ENCODE measurements around the gene ARL14EP.
A peak's percentile ranks its signal among the peaks of the same experiment; 100 is the strongest.

The ARL14EP gene

DNA sequence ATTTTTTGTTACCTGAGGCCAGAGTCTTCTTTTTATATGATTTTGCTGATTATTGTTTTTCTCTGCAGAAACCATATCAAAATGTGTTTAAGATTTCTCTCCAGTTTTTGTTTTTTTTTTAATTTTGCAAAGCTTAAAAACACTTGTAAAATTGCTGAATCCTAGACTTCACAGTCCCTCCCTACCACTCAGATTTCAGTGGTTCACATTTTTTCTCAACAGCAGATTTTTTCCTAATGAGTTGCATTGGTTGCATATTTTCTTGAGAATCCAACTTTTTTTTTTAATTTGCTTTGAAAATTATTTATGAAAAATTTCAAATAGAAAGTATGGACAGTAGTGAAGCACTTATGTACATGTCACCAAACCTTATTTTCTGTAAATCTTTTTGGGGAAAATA, 5.8 kb downstream of the ARL14EP start:
- DNase-seq (ENCODE audit: low spot score), result no peak

DNA sequence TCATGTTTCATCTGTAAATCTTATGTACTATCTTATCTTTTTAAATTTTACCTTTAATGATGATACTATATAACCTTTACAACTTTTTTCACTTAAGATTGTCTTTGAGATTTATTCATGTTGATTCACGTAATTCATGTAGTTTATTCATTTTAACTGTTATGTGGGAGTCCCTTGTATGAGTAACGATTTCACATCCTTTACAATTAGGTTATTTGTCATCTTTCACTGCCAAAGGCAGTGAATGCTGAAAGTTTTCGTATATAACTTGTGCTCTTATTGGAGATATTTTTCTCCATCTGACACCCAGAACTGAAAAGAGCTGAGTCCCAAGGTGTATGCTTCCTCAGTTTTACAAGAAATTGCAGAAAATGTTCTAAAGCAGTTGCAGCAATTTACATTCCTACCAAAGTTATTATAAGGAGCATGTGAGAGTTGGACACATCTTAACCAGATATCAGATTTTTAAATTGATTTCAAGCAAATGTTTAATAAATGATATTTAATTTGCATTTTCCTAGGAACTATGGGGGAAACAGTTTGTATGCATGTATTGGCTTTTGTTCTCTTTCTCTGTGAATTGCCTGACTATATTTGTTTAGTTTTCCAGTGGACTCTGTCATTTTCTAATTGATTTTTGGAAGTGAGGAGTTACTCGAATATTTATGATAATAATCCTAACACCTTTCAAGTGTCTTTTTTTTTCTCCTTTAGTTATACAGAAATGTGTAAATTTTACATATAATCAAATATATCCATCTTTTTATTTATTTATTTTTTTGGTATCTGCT, 6.4 kb downstream of the ARL14EP start:
- peak; percentile 33 for DNase-seq (ENCODE audit: low spot score)

DNA sequence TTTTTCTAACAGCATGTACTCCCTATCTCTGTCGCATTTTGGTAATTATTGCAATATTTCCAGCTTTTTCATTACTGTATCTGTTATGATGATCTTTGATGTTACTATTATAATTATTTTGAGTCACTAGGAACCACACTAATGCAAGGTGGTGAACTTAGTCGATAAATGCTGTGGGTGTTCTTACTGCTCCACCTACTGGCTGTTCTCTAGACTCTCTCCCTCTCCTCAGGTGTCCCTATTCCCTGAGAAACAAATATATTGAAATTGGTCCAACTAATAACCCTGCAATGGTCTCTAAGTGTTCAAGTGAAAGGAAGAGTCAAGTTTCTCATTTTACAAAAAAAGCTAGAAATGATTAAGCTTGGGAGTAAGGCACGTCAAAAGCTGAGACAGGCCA, 10.5 kb downstream of the ARL14EP start:
- DNase-seq (ENCODE audit: low spot score), result no peak

DNA sequence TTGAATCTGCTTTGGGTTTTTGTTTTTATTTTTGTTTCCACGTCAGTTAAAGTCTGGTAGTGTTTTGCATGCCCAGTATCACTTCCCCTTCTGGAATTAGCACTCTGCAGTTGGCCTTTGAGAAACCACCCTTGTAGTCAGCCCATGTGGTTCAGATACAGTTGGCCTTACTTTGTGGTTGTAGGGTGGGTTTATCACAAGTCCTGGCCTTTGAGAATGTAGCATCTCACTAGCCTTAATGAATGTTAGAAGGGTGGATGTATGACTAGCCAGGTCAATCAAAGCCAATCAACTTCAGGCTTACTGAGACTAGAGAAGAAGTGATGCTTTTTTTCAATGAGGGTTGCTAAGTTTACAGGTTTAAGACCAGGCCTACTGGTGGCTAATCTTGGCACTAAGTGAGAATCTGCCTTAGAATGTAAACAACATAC, 19.8 kb downstream of the ARL14EP start:
- DNase-seq (ENCODE audit: low spot score), result no peak

DNA sequence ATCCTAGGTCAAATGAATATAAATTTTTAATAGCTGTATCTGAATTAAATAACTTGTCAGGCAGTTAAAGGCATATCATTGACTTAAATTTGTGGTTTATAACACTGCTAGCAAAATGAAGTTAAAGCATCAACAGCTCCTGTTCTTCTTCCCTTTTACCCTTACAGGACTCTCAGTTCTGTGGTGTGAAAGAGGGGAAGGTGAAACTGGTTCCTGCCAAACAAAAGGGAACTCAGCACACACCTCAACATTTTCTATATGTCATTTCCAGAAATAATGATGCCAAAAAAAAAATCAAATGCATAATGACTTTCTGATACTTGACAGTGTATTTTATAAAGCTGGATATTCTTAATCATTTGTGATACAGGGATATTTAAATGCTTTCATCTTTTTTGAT, 21.2 kb downstream of the ARL14EP start:
- DNase-seq (ENCODE audit: low spot score), result no peak

DNA sequence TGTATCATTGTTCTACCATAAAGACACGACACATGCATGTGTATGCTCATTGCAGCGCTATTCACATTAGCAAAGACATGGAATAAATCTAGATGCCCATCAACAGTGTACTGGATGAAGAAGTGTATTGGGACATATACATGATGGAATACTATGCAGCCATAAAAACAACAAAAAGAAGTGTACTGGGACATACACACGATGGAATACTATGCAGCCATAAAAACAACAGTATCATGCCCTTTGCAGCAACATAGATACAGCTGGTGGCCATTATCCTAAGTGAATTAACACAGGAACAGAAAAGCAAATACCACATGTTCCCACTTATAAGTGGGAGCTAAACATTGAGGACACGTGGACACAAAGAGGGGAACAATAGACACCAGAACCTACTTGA, 22.7 kb downstream of the ARL14EP start:
- DNase-seq (ENCODE audit: low spot score), result no peak

DNA sequence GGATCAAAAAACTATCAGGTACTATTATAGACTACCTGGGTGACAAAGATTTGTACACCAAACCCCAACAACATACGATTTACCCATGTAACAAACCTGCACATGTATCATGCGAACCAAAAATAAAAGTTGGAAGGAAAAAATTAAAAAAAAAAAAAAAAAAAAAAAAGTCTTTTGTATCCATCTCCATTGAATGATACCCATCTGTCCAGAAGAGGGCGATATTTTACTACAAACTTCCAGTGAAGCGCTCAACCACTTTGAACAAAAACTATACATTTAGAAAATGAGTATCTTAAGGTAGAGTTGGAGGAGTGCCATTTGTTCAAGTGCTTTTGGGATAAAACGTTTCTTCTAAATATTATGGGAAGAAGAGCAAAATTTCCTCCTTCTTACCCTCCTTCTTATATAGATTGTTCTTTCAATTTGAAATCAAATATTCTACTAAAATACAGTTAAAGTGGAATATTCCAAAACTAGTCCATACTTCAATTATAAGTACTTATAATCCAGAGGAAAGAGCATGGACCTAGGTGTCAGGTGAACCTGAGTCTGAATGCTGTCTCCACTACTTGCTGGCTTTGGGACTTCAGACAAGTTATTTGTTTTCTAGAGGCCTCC, 23.3 kb downstream of the ARL14EP start:
- peak; percentile 57 for DNase-seq (ENCODE audit: low spot score)

DNA sequence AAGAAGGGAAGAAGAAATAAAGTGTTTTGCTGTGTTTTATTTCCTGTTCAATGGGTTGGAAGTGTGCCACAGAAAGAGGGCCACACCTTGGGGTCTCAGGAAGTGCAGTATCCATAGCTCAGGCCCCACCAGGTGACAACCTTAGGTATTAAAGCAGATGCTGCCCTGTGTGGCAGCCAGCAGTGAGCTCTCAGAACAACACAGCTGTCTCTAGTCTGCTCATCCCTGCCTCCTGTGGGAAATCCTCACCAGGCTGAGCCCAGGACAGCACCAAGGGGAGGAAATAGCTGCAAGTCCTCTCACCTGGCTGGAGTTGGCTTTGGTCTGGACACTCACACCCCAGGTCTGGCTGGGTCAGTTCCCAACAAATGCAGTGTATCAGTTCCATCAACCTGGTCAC, 25.1 kb downstream of the ARL14EP start:
- no peak for DNase-seq (ENCODE audit: low spot score)

DNA sequence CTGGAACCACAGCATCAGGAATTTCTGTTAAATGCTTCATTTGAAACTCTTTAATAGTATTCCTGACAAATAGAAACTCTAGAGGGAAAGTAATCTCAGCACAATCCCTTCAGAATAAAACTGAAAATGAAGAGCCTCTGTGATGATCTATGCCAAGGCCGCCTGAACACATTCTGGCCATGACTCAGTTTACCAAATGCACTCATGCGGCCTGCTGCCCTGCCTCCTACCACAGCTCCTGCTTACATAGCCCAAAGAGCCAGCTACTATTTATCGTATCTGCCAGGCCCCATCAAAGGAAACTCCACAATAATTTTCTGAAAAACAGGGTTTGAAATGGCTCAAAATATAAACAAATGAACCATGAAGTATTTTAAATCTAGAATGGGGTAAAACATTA, 27.0 kb downstream of the ARL14EP start:
- DNase-seq (ENCODE audit: low spot score), result no peak

DNA sequence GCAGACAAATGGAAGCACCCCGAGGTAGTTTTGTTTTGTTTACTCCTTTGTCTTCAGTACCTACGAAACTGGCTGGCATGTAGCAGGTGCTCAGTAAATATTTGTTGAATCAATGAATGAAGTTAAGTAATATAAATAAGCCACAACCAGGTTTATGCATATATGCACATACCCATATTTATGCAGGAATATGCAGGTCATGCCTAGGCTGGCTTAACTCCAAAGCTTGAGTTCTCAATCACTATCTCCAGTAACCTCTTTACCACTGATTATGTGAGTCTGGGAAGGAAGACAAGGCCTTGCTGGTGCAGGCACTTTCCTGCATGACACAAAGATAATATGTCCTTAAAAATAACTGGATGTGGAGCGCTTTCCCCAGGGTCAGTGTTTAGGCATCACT, 27.5 kb downstream of the ARL14EP start:
- no peak for DNase-seq (ENCODE audit: low spot score)

DNA sequence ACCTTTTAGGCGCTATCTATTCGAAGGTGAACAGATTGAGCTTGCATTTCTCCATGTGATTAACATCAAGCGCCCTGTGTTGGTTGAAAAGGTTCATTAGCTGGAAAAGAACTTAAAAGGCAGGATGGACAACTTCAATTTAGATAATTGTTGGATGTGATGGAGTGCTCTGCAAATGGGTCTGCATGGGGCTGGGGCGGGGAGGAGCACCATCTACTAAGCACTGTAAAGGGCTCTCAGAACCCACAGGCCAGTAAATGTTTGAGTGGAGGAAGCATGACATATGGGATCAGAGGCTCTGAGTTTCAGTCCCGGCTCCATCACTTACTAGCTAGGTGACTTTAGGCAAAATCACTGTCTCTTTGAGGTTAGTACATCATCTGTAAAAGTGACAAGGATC, 28.2 kb downstream of the ARL14EP start:
- DNase-seq (ENCODE audit: low spot score), result no peak

DNA sequence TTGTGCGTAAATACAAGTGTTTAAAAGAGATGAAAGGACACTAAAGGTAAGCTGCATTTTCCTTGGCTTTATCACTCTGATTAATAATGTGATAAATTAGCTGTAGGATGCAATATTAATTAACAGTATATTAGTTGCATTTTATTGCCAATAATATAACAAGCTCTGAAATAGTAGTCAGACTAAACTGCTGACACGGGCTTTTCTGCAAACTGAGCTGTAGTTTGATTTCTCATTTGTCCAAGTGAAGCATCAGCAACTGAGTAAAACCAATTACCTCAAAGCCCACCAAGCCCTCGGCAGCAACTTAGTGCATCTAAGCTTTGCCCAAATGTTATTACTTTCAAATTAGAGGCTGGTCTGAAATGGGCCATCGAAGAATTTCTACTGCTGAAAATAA, 33.5 kb downstream of the ARL14EP start:
- DNase-seq (ENCODE audit: low spot score), result no peak

DNA sequence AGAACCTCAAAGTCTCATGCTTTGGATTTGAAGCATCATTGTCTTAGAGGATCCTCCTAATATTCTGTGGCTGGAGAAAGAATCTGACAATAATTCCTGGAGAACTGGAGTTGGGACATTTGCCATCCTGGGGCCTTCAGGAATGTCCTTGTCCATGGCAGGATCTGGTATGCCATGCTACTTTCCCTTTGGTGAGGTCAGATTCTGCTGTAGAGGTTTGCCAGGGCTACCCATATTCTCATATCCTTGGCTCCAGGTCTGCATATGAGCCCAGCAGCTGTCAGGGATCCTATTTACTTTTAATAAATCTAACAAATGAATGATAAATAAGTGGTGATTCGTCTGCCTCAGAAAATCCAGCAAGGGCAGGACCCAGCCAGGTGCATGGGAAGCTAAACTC, 35.0 kb downstream of the ARL14EP start:
- DNase-seq (ENCODE audit: low spot score), result no peak

DNA sequence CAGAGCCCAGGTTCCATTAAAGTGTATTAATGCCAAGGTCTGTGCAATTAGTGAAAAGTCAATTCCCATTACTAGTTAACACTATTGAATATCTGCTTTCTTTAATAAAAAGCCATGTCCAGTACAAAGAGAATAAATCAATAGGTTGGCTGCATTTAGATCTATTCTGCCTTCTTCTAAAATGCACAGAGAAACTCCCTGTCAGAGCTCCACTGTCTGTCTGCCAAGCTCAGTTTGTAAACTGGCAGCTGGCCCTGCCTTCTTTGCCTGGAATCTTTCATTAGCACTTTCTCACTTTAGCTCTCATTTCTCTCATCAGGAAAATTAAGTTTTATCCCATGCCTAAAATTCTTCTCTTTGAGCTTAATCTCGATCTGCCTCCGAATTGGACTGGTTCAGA, 35.6 kb downstream of the ARL14EP start:
- DNase-seq (ENCODE audit: low spot score), result no peak

DNA sequence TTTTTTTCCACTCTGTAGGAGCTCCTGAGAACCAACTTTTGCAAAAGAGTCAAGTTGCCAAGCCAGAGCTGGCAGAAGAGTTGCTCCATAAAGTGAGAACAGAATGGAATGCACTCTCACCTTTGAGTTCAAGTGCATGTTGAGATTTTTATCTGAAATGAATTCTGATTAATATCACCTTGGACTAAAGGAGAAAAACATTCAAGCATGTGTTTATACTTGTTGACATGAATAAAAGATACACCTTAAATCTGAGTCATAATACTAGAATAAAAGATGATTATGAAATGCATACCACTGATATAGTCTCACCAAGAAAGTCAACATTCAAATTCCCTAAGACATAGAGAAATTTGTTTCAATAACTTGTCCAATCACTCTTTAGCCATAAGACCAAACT, 37.8 kb downstream of the ARL14EP start:
- no peak for DNase-seq (ENCODE audit: low spot score)

DNA sequence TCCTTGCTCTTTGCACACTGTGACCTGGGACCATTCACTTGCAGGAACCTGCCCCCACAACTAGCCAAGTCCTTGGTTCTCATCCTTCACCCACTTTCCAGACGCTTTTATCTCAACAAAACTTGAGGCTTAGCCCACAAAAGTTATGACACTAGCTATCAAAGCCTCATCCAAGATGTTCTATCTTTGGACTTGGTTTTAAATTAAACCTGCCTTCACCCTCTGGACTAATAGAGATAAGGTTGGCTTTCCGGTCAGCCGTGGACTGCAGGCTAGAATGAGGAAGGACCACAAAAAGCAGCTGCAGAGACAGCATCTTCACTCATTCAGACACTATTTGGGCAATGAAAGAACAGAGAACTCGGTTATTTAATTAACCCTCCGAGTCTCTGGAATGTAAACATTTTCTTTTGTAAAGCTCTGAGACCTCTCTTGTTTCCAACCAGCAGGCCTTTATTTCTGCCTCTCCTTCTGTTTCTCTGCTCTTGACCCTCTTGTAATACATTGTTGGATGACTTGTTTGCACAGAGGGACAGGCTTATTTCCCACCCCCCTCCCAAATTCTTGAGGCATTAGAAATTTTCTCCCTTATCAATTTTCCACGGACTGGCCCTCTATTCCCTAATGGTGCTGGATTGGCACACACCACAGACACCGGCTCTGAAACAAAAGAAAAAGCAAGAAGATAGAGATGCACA, 41.4 kb downstream of the ARL14EP start:
- DNase-seq (ENCODE audit: low spot score), result no peak

DNA sequence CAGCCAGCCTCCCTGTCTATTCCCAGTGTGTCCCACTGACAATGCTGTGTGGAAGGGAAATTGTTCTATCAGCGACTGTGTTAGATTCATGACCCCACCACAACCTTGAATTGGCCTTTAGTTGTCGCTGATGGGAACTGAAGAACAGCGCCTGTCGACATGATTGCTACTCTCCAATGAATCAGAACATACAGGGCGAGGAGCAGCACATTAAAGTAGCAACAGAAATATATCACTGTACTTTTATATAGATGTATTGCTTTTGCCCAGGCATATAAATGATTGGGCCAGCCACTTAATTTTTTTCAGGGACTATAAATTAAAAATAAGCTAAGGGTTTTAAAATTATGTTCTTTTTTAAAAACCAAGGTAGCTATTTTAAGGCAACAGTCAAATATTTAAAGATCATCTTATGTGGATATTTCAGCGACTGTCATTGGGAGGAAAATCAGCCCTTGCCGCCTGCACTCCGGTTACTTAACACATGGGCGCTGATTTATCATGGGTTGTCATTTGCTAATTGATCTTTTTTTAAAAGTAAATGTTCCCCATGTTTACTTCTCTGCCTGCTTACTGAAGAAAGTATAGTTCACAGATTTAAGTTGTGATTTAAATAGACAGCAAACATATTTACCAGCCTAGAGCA, 42.1 kb downstream of the ARL14EP start:
- no peak for DNase-seq (ENCODE audit: low spot score)

DNA sequence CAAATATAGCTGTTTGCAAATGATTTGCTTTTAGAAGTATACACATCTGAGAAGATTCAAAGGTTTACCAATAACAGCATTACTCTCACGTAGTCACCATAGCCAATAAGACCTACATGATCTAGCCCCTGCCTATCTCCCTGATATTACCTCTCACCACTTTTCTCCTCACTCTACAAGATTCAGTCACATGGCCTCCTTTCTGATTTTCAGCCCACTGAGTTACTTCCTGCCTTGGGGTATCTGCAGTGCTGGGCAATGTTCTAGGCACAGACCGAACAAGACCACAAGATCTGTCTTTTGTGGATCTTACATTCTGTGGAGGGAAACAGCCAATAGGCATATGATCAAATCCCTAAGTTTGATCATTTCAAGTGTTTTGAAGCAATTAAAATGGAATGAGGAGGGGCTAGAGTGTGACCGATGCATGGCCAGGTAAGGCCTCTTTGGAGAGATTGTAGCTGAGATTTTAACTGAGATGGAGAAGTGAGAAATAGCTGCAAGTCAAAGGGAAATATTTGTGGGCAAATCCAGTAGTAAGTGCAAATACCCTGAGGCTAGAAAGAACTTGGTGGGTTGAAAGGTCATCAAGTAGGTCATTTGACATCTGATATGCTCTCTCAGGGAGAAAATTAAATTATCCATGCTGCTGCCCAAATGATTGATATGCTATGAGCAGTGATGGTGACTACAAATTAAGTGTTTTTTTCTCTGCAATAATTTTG, 43.1 kb downstream of the ARL14EP start:
- DNase-seq (ENCODE audit: low spot score), result no peak

DNA sequence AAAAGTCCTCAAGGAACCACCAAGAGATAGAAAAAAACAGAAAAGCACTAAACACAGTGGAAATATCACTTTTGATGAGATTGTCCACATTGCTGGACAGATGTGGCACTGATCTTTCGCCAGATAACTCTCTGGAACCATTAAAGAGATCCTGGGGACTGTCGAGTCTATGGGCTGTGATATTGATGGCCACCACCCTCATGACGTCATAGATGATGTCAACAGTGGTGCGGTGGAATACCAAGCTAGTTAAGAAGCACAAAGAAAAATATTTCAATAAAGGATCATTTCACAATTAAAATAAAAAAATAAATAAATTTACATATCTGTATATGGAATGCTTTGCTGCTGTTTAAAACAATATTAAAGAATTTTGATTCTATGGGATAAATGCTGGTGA, 45.5 kb downstream of the ARL14EP start:
- no peak for DNase-seq (ENCODE audit: low spot score)

DNA sequence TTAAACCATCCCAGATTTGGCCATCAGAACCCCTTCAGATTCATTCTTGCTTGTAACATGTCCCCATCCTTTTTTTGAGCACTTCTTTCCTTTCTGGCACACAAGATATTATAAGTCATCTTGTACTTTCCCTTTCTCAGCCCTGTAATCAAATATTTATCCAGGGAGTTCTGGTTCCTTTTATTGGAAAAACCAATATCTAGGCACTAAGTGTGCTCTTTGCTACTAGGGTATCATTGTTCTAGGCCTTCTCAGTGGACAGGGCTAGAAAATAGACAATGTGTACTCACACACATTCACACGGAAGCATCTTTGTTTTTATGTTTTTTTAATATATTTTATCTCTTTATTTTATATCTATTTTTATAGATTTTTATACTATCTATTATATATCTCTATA, 47.3 kb downstream of the ARL14EP start:
- DNase-seq (ENCODE audit: low spot score), result no peak

DNA sequence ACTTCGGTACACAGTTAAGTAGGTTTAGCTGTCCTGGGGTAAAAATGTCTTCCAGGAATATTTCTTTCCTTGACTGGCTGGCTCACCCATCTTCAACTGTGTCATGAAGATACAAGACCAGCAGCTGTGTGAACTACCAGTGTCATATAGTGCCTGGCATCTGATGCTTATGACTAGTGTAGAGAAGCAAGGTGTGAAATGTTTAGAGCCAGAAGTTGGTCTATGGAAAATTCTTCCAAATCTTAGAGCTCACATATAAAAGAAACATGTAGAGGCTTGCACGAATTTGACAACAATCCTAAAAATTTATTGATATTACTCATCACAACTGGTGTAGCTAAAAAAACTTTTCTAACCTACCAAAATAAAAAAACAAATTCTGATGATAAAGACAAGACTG, 54.4 kb downstream of the ARL14EP start:
- no peak for DNase-seq (ENCODE audit: low spot score)

DNA sequence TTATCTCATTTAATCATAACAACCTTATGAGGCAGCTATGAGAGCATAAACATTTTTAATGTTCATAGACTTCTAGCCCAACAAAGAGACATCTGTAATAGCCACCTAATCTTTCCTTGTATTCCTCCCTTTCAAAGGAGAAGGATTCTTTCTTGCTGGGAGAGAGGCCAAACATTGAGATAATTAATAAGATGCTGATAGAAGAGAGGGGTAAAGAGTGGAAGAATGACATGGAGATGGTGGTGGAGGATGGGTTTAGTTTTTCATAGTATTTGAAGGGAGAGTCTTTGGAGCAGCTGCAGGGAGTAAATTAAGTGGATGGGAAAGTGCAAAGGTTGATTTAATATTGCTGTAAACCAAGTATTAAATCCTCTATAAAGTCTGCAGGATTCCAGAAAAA, 57.9 kb downstream of the ARL14EP start:
- no peak for DNase-seq (ENCODE audit: low spot score)
